WTC11 (cell line): ENCODE data around the gene RHBG. TPM values are rescaled to one million over a fixed set of nuclear protein-coding genes. Genes with fewer than 3 reads are reported as not detected.

ENCODE experiments used
- ATAC-seq: fragments of 200-7000 bp; cut with Tn5 transposase; 2 replicates; pipeline ENCODE4 v1.10.0; 2021; ENCODE audit warnings: mild to moderate bottlenecking, moderate library complexity
- CTCF ChIA-PET: fragments of 300-600 bp; sonication (Branson Sonifier 250); formaldehyde crosslinking; loops from one replicate; lab custom pipeline; 2021; ENCODE audit warnings: antibody characterized with exemption; lab: Charles Lee
- POLR2A ChIA-PET: fragments of 350-600 bp; sonication (Branson Sonifier 250); formaldehyde crosslinking; loops from one replicate; lab custom pipeline; 2021; ENCODE audit warnings: antibody characterized with exemption; lab: Charles Lee
- DNase-seq: peaks from one replicate; pipeline ENCODE4 v3.0.0; 2021; ENCODE audit warnings: low spot score
- H3K27ac Mint-ChIP-seq: 2 replicates; pipeline ENCODE4 v1.8.0; 2021; ENCODE audit warnings: mixed read lengths
- H3K27me3 Mint-ChIP-seq: 2 replicates; pipeline ENCODE4 v1.8.0; 2021; ENCODE audit warnings: low read depth, mild to moderate bottlenecking, moderate library complexity, mixed read lengths
- H3K36me3 Mint-ChIP-seq: 2 replicates; pipeline ENCODE4 v1.8.0; 2021; ENCODE audit warnings: mixed read lengths
- H3K4me1 Mint-ChIP-seq: 2 replicates; pipeline ENCODE4 v1.8.0; 2022; ENCODE audit warnings: mixed read lengths
- H3K4me3 Mint-ChIP-seq: 2 replicates; pipeline ENCODE4 v1.8.0; 2021; ENCODE audit warnings: mild to moderate bottlenecking, moderate library complexity, mixed read lengths
- H3K9me3 Mint-ChIP-seq: 2 replicates; pipeline ENCODE4 v1.8.0; 2021; ENCODE audit warnings: mixed read lengths
- CBFB ChIP-seq: sonication (generic); formaldehyde crosslinking; IDR thresholded peaks from 2 replicates; pipeline ENCODE4 v1.8.1; 2022; ENCODE audit warnings: mild to moderate bottlenecking, low read depth, missing genetic modification reagents
- ETV6 ChIP-seq: sonication (generic); formaldehyde crosslinking; IDR thresholded peaks from 2 replicates; pipeline ENCODE4 v1.8.1; 2022; ENCODE audit warnings: mild to moderate bottlenecking, missing genetic modification reagents
- FOXP1 ChIP-seq: sonication (generic); formaldehyde crosslinking; IDR thresholded peaks from 2 replicates; pipeline ENCODE4 v1.8.0; 2022; ENCODE audit warnings: missing genetic modification reagents, mild to moderate bottlenecking, moderate library complexity, borderline replicate concordance
- GABPB1 ChIP-seq: sonication (generic); formaldehyde crosslinking; IDR thresholded peaks from 2 replicates; pipeline ENCODE4 v1.8.1; 2023; ENCODE audit warnings: mild to moderate bottlenecking, missing genetic modification reagents
- GTF2I ChIP-seq: fragments of 250-450 bp; sonication (Bioruptor Pico); conservative IDR thresholded peaks from 2 replicates; pipeline ENCODE4 v1.4.0; 2021; ENCODE audit warnings: mild to moderate bottlenecking
- JAZF1 ChIP-seq: fragments of 250-450 bp; sonication (Bioruptor Pico); IDR thresholded peaks from 2 replicates; pipeline ENCODE4 v1.9.0; 2021; ENCODE audit warnings: moderate library complexity, mild to moderate bottlenecking, inconsistent platforms
- KAT7 ChIP-seq: sonication (generic); formaldehyde crosslinking; IDR thresholded peaks from 2 replicates; pipeline ENCODE4 v1.8.1; 2023; ENCODE audit warnings: missing genetic modification reagents, mild to moderate bottlenecking, borderline replicate concordance
- NFATC4 ChIP-seq: fragments of 250-450 bp; sonication (Bioruptor Pico); IDR thresholded peaks from 2 replicates; pipeline ENCODE4 v1.9.0; 2021; ENCODE audit warnings: mild to moderate bottlenecking
- NFYB ChIP-seq: sonication (generic); formaldehyde crosslinking; conservative IDR thresholded peaks from 2 replicates; pipeline ENCODE4 v1.8.0; 2022; ENCODE audit warnings: low read depth, missing genetic modification reagents
- PRRX2 ChIP-seq: fragments of 250-450 bp; sonication (Bioruptor Pico); IDR thresholded peaks from 2 replicates; pipeline ENCODE4 v1.8.0; 2021; ENCODE audit warnings: mild to moderate bottlenecking
- SOX15 ChIP-seq: fragments of 250-450 bp; sonication (Bioruptor Pico); IDR thresholded peaks from 2 replicates; pipeline ENCODE4 v1.9.0; 2021; ENCODE audit warnings: mild to moderate bottlenecking
- TCF7 ChIP-seq: sonication (generic); formaldehyde crosslinking; IDR thresholded peaks from 2 replicates; pipeline ENCODE4 v1.8.0; 2022; ENCODE audit warnings: mild to moderate bottlenecking, low read depth, missing genetic modification reagents, moderate library complexity
- ZNF317 ChIP-seq: sonication (generic); formaldehyde crosslinking; IDR thresholded peaks from 2 replicates; pipeline ENCODE4 v1.8.1; 2023; ENCODE audit warnings: low read depth, mild to moderate bottlenecking, moderate library complexity, missing genetic modification reagents, borderline replicate concordance
- total RNA-seq: library from RNA; stranded (reverse); gene quantifications from 3 replicates; pipeline ENCODE4 v1.2.3, GENCODE V29; 2021
- TF ChIP-seq, protein P1 (sequence below): sonication (generic); formaldehyde crosslinking; IDR thresholded peaks from 2 replicates; pipeline ENCODE4 v1.8.0; 2023; ENCODE audit warnings: missing genetic modification reagents, mild to moderate bottlenecking, borderline replicate concordance
- TF ChIP-seq, protein P2 (sequence below): sonication (generic); formaldehyde crosslinking; IDR thresholded peaks from 2 replicates; pipeline ENCODE4 v1.8.1; 2023; ENCODE audit warnings: mild to moderate bottlenecking, missing genetic modification reagents, moderate library complexity
- TF ChIP-seq, protein P3 (sequence below): sonication (generic); formaldehyde crosslinking; IDR thresholded peaks from 2 replicates; pipeline ENCODE4 v1.8.1; 2023; ENCODE audit warnings: mild to moderate bottlenecking, moderate library complexity, missing genetic modification reagents
- TF ChIP-seq, protein P4 (sequence below): sonication (generic); formaldehyde crosslinking; IDR thresholded peaks from 2 replicates; pipeline ENCODE4 v1.8.1; 2022; ENCODE audit warnings: low read depth, mild to moderate bottlenecking, moderate library complexity, missing genetic modification reagents, borderline replicate concordance
- TF ChIP-seq, protein P5 (sequence below): sonication (generic); formaldehyde crosslinking; IDR thresholded peaks from 2 replicates; pipeline ENCODE4 v1.8.1; 2023; ENCODE audit warnings: mild to moderate bottlenecking, missing genetic modification reagents, moderate library complexity
- TF ChIP-seq, protein P6 (sequence below): sonication (generic); formaldehyde crosslinking; IDR thresholded peaks from 2 replicates; pipeline ENCODE4 v1.8.0; 2023; ENCODE audit warnings: mild to moderate bottlenecking, missing genetic modification reagents

The RHBG gene
- total RNA-seq, 1 experiment from 2014 or later: 1.9 TPM

DNA sequence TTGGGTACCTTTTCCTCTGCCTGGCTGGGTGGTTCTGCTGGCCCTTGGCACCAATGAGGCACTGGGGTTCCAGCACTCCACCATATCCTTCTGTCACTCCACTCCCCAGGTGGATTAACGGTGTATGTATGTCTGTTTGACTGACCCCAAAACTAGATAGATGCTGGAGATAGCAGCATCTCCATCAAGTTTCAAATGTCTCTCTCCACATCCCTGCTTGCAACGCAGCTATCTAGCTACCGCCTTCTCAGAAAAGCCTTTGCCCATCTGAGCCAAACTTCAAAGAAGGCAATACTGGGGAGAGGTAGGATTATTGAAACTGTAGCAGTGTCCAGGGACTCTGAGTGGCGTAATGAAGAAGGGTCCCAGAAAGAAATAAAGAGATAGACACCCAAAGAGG lies 64.0 kb downstream of the RHBG start:
- Mint-ChIP-seq H3K4me1 (peaks cover 65% of the 10 kb centered on the region), H3K27me3 (peaks cover 100% of the 10 kb centered on the region), H3K36me3 (peaks cover 3% of the 10 kb centered on the region), H3K9me3 (no peaks in the 10 kb centered on the region), H3K27ac (no peak overlapping the region), H3K4me3 (no peak overlapping the region; the same call in 1 of the 2 replicates)
- no peak for DNase-seq
- ChIA-PET CTCF (interaction anchor here (1.1 to 10.1 kb wide), 9 partner anchors 11 to 74 kb away, joined by 3 to 200 read pairs (median 9); no protein-coding TSS in a partner anchor), POLR2A (interaction anchor here (2.0 kb wide), 1 partner anchor 11 kb away, joined by 10 read pairs; no protein-coding TSS in a partner anchor)
- TF ChIP-seq, protein P1, sequence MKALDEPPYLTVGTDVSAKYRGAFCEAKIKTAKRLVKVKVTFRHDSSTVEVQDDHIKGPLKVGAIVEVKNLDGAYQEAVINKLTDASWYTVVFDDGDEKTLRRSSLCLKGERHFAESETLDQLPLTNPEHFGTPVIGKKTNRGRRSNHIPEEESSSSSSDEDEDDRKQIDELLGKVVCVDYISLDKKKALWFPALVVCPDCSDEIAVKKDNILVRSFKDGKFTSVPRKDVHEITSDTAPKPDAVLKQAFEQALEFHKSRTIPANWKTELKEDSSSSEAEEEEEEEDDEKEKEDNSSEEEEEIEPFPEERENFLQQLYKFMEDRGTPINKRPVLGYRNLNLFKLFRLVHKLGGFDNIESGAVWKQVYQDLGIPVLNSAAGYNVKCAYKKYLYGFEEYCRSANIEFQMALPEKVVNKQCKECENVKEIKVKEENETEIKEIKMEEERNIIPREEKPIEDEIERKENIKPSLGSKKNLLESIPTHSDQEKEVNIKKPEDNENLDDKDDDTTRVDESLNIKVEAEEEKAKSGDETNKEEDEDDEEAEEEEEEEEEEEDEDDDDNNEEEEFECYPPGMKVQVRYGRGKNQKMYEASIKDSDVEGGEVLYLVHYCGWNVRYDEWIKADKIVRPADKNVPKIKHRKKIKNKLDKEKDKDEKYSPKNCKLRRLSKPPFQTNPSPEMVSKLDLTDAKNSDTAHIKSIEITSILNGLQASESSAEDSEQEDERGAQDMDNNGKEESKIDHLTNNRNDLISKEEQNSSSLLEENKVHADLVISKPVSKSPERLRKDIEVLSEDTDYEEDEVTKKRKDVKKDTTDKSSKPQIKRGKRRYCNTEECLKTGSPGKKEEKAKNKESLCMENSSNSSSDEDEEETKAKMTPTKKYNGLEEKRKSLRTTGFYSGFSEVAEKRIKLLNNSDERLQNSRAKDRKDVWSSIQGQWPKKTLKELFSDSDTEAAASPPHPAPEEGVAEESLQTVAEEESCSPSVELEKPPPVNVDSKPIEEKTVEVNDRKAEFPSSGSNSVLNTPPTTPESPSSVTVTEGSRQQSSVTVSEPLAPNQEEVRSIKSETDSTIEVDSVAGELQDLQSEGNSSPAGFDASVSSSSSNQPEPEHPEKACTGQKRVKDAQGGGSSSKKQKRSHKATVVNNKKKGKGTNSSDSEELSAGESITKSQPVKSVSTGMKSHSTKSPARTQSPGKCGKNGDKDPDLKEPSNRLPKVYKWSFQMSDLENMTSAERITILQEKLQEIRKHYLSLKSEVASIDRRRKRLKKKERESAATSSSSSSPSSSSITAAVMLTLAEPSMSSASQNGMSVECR (CRISPR knock-in tag): no peak
- TF ChIP-seq JAZF1 (CRISPR knock-in tag) (no peak), KAT7 (CRISPR knock-in tag) (no peak), ETV6 (no peak), CBFB (CRISPR knock-in tag) (no peak), GABPB1 (CRISPR knock-in tag) (no peak), ZNF317 (CRISPR knock-in tag) (no peak), GTF2I (CRISPR knock-in tag) (no peak), FOXP1 (CRISPR knock-in tag) (no peak), PRRX2 (no peak), SOX15 (no peak), NFATC4 (CRISPR knock-in tag) (no peak), TCF7 (CRISPR knock-in tag) (no peak), NFYB (no peak)
- TF ChIP-seq, protein P2, sequence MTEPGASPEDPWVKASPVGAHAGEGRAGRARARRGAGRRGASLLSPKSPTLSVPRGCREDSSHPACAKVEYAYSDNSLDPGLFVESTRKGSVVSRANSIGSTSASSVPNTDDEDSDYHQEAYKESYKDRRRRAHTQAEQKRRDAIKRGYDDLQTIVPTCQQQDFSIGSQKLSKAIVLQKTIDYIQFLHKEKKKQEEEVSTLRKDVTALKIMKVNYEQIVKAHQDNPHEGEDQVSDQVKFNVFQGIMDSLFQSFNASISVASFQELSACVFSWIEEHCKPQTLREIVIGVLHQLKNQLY (CRISPR knock-in tag): no peak
- TF ChIP-seq, protein P3, sequence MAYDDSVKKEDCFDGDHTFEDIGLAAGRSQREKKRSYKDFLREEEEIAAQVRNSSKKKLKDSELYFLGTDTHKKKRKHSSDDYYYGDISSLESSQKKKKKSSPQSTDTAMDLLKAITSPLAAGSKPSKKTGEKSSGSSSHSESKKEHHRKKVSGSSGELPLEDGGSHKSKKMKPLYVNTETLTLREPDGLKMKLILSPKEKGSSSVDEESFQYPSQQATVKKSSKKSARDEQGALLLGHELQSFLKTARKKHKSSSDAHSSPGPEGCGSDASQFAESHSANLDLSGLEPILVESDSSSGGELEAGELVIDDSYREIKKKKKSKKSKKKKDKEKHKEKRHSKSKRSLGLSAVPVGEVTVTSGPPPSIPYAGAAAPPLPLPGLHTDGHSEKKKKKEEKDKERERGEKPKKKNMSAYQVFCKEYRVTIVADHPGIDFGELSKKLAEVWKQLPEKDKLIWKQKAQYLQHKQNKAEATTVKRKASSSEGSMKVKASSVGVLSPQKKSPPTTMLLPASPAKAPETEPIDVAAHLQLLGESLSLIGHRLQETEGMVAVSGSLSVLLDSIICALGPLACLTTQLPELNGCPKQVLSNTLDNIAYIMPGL (CRISPR knock-in tag): no peak
- TF ChIP-seq, protein P4, sequence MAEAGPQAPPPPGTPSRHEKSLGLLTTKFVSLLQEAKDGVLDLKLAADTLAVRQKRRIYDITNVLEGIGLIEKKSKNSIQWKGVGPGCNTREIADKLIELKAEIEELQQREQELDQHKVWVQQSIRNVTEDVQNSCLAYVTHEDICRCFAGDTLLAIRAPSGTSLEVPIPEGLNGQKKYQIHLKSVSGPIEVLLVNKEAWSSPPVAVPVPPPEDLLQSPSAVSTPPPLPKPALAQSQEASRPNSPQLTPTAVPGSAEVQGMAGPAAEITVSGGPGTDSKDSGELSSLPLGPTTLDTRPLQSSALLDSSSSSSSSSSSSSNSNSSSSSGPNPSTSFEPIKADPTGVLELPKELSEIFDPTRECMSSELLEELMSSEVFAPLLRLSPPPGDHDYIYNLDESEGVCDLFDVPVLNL (CRISPR knock-in tag): no peak
- TF ChIP-seq, protein P5, sequence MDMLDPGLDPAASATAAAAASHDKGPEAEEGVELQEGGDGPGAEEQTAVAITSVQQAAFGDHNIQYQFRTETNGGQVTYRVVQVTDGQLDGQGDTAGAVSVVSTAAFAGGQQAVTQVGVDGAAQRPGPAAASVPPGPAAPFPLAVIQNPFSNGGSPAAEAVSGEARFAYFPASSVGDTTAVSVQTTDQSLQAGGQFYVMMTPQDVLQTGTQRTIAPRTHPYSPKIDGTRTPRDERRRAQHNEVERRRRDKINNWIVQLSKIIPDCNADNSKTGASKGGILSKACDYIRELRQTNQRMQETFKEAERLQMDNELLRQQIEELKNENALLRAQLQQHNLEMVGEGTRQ (CRISPR knock-in tag): no peak
- TF ChIP-seq, protein P6, sequence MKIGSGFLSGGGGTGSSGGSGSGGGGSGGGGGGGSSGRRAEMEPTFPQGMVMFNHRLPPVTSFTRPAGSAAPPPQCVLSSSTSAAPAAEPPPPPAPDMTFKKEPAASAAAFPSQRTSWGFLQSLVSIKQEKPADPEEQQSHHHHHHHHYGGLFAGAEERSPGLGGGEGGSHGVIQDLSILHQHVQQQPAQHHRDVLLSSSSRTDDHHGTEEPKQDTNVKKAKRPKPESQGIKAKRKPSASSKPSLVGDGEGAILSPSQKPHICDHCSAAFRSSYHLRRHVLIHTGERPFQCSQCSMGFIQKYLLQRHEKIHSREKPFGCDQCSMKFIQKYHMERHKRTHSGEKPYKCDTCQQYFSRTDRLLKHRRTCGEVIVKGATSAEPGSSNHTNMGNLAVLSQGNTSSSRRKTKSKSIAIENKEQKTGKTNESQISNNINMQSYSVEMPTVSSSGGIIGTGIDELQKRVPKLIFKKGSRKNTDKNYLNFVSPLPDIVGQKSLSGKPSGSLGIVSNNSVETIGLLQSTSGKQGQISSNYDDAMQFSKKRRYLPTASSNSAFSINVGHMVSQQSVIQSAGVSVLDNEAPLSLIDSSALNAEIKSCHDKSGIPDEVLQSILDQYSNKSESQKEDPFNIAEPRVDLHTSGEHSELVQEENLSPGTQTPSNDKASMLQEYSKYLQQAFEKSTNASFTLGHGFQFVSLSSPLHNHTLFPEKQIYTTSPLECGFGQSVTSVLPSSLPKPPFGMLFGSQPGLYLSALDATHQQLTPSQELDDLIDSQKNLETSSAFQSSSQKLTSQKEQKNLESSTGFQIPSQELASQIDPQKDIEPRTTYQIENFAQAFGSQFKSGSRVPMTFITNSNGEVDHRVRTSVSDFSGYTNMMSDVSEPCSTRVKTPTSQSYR (CRISPR knock-in tag): no peak
- ATAC-seq: no peak
